ENCODE data around the gene OSBPL10.
A peak's percentile ranks its signal among the peaks of the same experiment; 100 is the strongest.

The OSBPL10 gene

GRCh38 chr3:31985831-31986230, 4.8 kb upstream of the OSBPL10 start:
- no peak for DNase-seq

- no peak for DNase-seq
Observed at GRCh38 chr3:31984321-31984720, 3.3 kb upstream of the OSBPL10 start.

GRCh38 chr3:31980530-31981205, 394 bp downstream of the OSBPL10 start:
- DNase-seq = peak; percentile 61

- peak; percentile 70 for DNase-seq
Observed at GRCh38 chr3:31979001-31979697, 1.9 kb downstream of the OSBPL10 start.

GRCh38 chr3:31978553-31978952, 2.5 kb downstream of the OSBPL10 start:
- DNase-seq = no peak

- DNase-seq = no peak
Observed at GRCh38 chr3:31977736-31978135, 3.3 kb downstream of the OSBPL10 start.

GRCh38 chr3:31976302-31976701, 4.8 kb downstream of the OSBPL10 start:
- DNase-seq = no peak

- DNase-seq = no peak
Observed at GRCh38 chr3:31974964-31975363, 6.1 kb downstream of the OSBPL10 start.

- no peak for DNase-seq
Observed at GRCh38 chr3:31974471-31974870, 6.6 kb downstream of the OSBPL10 start.

- no peak for DNase-seq
Observed at GRCh38 chr3:31973837-31974236, 7.2 kb downstream of the OSBPL10 start.

- DNase-seq = no peak
Observed at GRCh38 chr3:31973081-31973480, 8.0 kb downstream of the OSBPL10 start.

GRCh38 chr3:31971607-31972006, 9.5 kb downstream of the OSBPL10 start:
- no peak for DNase-seq

GRCh38 chr3:31968927-31969418, 12.1 kb downstream of the OSBPL10 start:
- DNase-seq = no peak

- DNase-seq = no peak
Observed at GRCh38 chr3:31968369-31968926, 12.6 kb downstream of the OSBPL10 start.

GRCh38 chr3:31967592-31967991, 13.5 kb downstream of the OSBPL10 start:
- DNase-seq = no peak

GRCh38 chr3:31966978-31967591, 14.0 kb downstream of the OSBPL10 start:
- DNase-seq = no peak

GRCh38 chr3:31962801-31963205, 18.3 kb downstream of the OSBPL10 start:
- peak; percentile 16 for DNase-seq

GRCh38 chr3:31960793-31961431, 20.1 kb downstream of the OSBPL10 start:
- no peak for DNase-seq

GRCh38 chr3:31959951-31960792, 20.9 kb downstream of the OSBPL10 start:
- DNase-seq = no peak

- DNase-seq = no peak
Observed at GRCh38 chr3:31959251-31959650, 21.8 kb downstream of the OSBPL10 start.

- no peak for DNase-seq
Observed at GRCh38 chr3:31958701-31959152, 22.3 kb downstream of the OSBPL10 start.

GRCh38 chr3:31957106-31957505, 24.0 kb downstream of the OSBPL10 start:
- no peak for DNase-seq

Data from activated CD4-positive, alpha-beta T cell treated with anti-CD3 and anti-CD28 coated beads, Interleukin-2, Interleukin-6, amounts not matched to agents 100 ng/mL and 50 ng/mL, durations not matched to agents 16 hours and 8 hours (primary cell).